ENCODE data around the gene UMODL1.

UMODL1 gene

GRCh38 chr21:42082501-42083360 lies 11.6 kb downstream of the UMODL1 start:
- no peak for DNase-seq

- no peak for DNase-seq
Observed at GRCh38 chr21:42083361-42083690, 12.2 kb downstream of the UMODL1 start.

- no peak for DNase-seq
Observed at GRCh38 chr21:42084079-42084478, 13.0 kb downstream of the UMODL1 start.

- no peak for DNase-seq
Observed at GRCh38 chr21:42085246-42086077, 14.3 kb downstream of the UMODL1 start.

- no peak for DNase-seq
Observed at GRCh38 chr21:42086969-42087368, 15.9 kb downstream of the UMODL1 start.

- DNase-seq: no peak
Observed at GRCh38 chr21:42088148-42088547, 17.0 kb downstream of the UMODL1 start.

GRCh38 chr21:42088658-42089057 lies 17.5 kb downstream of the UMODL1 start:
- no peak for DNase-seq

- DNase-seq: no peak
Observed at GRCh38 chr21:42089093-42089631, 18.0 kb downstream of the UMODL1 start.

GRCh38 chr21:42089665-42090310 lies 18.7 kb downstream of the UMODL1 start:
- no peak for DNase-seq

- no peak for DNase-seq
Observed at GRCh38 chr21:42091899-42092508, 20.9 kb downstream of the UMODL1 start.

GRCh38 chr21:42092771-42093170 lies 21.7 kb downstream of the UMODL1 start:
- no peak for DNase-seq

- DNase-seq: no peak
Observed at GRCh38 chr21:42093186-42093585, 22.1 kb downstream of the UMODL1 start.

GRCh38 chr21:42093991-42094421 lies 22.9 kb downstream of the UMODL1 start:
- DNase-seq: peak; percentile 93

GRCh38 chr21:42094811-42095210 lies 23.7 kb downstream of the UMODL1 start:
- no peak for DNase-seq

GRCh38 chr21:42095581-42095980 lies 24.5 kb downstream of the UMODL1 start:
- no peak for DNase-seq

- DNase-seq: no peak
Observed at GRCh38 chr21:42096566-42096965, 25.4 kb downstream of the UMODL1 start.

GRCh38 chr21:42097274-42097673 lies 26.2 kb downstream of the UMODL1 start:
- DNase-seq: no peak

GRCh38 chr21:42097860-42098454 lies 26.8 kb downstream of the UMODL1 start:
- peak; percentile 95 for DNase-seq

- no peak for DNase-seq
Observed at GRCh38 chr21:42098957-42099505, 27.9 kb downstream of the UMODL1 start.

- no peak for DNase-seq
Observed at GRCh38 chr21:42101246-42101645, 30.1 kb downstream of the UMODL1 start.

GRCh38 chr21:42102076-42102475 lies 31.0 kb downstream of the UMODL1 start:
- peak; percentile 80 for DNase-seq

GRCh38 chr21:42102526-42102925 lies 31.4 kb downstream of the UMODL1 start:
- DNase-seq: no peak
